HFF-Myc (cell line): ENCODE results near the gene GRM8.

Experiments used
- DNase-seq: peaks from one replicate; pipeline ENCODE4 v3.0.0-alpha.2; 2011; ENCODE audit warnings: low read depth; ENCODE audit errors: extremely low read depth
- H3K4me3 ChIP-seq: replicated peaks from 2 replicates; pipeline ENCODE4 v1.5.1; 2011; ENCODE audit warnings: low read depth, mild to moderate bottlenecking, control low read depth, low read length
- TF ChIP-seq, protein P1 (sequence below): IDR thresholded peaks from 2 replicates; pipeline ENCODE4 v1.5.1; 2012; ENCODE audit warnings: mild to moderate bottlenecking, low read depth, low read length, control low read depth; ENCODE audit errors: missing control alignments

GRM8 gene

DNA sequence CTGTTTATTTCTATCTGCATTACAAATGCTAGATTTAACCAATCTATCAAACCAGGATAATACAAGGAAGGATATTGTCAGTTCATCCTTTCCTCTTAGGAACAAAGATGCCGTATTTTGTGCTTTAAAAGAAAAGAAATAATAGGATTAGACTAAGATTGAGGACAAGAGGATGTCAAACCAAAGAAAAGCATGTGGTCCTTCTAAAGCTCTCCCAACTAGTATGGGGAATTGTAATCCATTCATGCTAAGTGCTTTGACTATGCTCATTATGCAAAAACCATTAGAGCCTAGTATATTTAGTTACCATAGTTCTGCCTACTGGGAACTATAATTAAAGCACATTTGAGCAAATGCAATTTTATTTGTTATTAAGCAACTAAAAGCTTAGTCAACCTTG is 280.2 kb downstream of the GRM8 start:
- DNase-seq, result no peak
- TF ChIP-seq, protein P1, sequence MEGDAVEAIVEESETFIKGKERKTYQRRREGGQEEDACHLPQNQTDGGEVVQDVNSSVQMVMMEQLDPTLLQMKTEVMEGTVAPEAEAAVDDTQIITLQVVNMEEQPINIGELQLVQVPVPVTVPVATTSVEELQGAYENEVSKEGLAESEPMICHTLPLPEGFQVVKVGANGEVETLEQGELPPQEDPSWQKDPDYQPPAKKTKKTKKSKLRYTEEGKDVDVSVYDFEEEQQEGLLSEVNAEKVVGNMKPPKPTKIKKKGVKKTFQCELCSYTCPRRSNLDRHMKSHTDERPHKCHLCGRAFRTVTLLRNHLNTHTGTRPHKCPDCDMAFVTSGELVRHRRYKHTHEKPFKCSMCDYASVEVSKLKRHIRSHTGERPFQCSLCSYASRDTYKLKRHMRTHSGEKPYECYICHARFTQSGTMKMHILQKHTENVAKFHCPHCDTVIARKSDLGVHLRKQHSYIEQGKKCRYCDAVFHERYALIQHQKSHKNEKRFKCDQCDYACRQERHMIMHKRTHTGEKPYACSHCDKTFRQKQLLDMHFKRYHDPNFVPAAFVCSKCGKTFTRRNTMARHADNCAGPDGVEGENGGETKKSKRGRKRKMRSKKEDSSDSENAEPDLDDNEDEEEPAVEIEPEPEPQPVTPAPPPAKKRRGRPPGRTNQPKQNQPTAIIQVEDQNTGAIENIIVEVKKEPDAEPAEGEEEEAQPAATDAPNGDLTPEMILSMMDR, result no peak
- no peak overlapping the region for H3K4me3 ChIP-seq

DNA sequence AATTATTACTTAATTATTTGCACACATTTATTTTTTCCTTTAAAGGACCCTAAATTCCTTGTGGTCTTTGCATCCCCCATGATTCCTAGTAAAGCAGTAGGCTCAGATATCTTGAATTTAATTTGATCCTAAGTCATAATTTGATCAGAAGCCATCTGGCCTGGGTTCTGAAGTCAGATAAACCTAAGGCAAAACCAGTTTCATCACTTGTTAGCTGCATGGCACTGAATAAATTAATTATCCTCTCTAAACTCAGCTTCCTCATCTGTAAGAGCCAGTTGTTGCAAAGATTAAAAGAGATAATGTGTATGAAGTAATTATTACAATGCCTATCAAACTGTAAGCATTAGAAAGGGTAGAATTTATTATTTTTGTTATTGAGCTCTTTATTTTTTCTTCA is 293.1 kb downstream of the GRM8 start:
- H3K4me3 ChIP-seq, result no peak overlapping the region
- TF ChIP-seq, protein P1, result no peak
- no peak for DNase-seq

DNA sequence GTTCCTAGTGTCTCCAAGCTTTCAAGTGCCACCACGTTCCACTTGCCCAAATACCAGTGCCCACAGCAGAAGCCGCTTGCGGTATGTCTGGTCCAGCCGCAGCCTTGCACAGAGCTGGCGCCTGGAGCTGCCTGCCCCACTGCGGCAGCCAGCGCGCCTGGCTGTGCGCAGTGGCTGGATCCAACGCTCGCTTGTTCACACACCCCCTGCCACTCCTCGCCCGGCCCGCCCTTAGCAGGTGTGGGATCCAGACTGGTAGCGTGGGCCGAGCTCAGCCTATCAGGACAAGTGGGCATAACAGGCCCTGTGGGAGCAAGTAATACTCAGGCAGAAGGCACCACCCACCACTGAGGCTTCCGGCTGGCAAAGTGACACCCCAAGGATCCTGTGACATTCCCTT is 294.4 kb downstream of the GRM8 start:
- TF ChIP-seq, protein P1, result no peak
- H3K4me3 ChIP-seq, result no peak overlapping the region
- no peak for DNase-seq

DNA sequence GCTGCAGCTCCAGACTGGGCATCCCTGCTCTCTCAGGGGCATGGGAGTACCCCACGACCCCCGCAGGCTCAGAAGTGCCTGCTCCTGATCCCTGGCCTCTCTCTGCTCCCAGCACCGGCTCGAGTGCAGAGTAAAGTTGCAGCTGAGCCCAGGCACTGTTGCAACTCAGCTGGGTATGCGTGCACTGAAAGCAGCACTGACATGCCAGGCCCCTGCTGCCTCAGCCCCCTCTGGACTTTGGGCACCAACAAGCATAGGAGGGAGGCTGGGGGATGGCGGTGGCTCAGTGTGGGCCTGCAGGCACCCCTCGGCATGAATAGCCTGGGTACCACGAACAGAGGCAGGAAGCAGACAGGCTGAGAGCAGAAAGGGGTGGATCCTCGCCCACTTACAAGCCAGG is 295.3 kb downstream of the GRM8 start:
- TF ChIP-seq, protein P1, result no peak
- H3K4me3 ChIP-seq, result no peak overlapping the region
- DNase-seq, result no peak

DNA sequence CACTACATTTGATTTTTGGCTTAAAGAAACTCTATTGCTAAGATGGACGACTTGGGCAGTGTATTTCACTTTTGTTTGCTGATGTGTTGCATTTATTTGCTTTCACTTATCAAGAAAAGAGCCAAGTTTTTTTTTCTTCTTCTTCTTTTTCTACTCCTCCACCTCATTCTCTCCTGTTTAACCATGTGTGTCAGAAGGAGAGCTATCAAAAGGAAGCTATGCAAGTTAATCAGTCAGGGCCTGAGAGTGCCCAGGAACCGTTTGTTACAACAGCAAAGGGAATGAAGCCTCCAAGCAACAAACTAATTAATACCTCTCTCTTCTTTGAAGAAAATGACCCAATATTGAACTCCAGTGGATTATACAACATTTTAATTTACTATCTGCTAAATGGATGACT is 299.3 kb downstream of the GRM8 start:
- TF ChIP-seq, protein P1, result no peak

DNA sequence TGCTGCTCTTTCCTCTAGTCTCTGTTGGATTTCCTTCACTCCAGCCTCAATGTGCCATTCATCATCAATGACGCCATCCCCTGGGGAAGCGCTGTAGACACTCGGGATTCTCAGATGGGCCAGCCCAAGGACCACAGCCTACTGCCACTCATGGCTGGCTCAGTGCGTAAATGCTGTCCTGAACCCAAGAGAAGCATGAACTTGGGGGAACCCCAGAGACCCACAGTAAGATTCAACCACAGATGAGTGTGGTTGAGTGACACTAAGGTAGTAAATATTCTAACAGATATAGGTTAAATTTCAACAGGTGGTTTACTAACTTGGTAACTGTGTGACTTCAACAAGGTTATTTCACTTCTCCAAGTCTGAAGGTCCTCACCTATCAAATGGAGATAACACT is 304.1 kb downstream of the GRM8 start:
- no peak overlapping the region for H3K4me3 ChIP-seq
- TF ChIP-seq, protein P1, result no peak
- no peak for DNase-seq

More for the DNA sequence above, 299.3 kb downstream of the GRM8 start:
- no peak overlapping the region for H3K4me3 ChIP-seq
- no peak for DNase-seq

DNA sequence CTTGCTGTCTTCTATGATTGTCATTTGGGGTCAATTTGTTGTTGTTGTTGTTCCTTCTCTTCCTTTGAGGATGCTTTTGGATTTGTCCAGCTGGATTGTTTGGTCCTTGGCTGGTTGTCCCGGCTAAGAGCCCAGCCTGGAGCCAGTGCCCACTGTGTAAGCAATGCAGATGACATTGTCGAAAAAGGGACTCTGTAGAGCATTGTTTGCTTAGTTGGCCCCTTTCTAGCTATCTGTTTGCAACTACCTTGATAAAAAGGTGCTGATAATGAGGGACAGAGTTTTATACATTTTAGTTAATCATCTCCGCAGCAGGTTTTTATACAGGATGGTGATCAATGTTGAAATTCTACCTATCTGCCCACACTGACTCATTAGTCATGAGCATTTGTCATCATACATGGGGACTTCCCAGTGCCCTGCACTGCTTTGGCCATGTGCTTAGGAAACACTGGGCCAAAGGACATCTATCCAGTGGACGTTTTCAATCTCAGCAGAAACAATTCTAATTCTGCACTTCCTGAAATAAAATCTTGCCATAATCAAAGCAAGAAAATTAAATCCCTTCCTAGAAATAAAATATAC is 311.9 kb downstream of the GRM8 start:
- DNase-seq, result no peak
- TF ChIP-seq, protein P1, result no peak
- H3K4me3 ChIP-seq, result no peak overlapping the region
